Measurements from ENCODE around the gene ST7.
"Not testable (repeated sequence)": the region's sequence is repeated elsewhere in the genome, so short reads cannot be mapped to it uniquely, and the experiment has no call there.

GRCh38 chr7:116961966-116962673 lies 8.8 kb downstream of the ST7 start:
- not testable (repeated sequence) for TF ChIP-seq CTCF (conservative IDR thresholded peaks at IDR 0.05; ENCODE audit: low read depth in 2 of 2); POLR2AphosphoS5 (IDR thresholded peaks at IDR 0.05; ENCODE audit: low read depth); REST (IDR thresholded peaks at IDR 0.05; ENCODE audit: unreplicated experiment); EZH2phosphoT487 (IDR thresholded peaks at IDR 0.05; ENCODE audit: unreplicated experiment); ZNF331 (CRISPR knock-in tag; IDR thresholded peaks at IDR 0.05; ENCODE audit: low read depth); ETS1 (IDR thresholded peaks at IDR 0.05); ZNF114 (CRISPR knock-in tag; IDR thresholded peaks at IDR 0.05); EZH2 (IDR thresholded peaks at IDR 0.05; ENCODE audit: low read depth, unreplicated experiment); CREB1 (CRISPR knock-in tag; IDR thresholded peaks at IDR 0.05; ENCODE audit: low read depth); JUNB (IDR thresholded peaks at IDR 0.05; ENCODE audit: unreplicated experiment); STAT1 (IDR thresholded peaks at IDR 0.05; ENCODE audit: unreplicated experiment); NANOG (IDR thresholded peaks at IDR 0.05; ENCODE audit: borderline replicate concordance); ZNF462 (CRISPR knock-in tag; IDR thresholded peaks at IDR 0.05)
